GM19238 (cell line): ENCODE results near the gene R3HDM2.
A peak's percentile ranks its signal among the peaks of the same experiment; 100 is the strongest.

Source experiments
- DNase-seq: peaks from one replicate; pipeline ENCODE4 v3.0.0; 2011; ENCODE audit warnings: low spot score; ENCODE audit not compliant: insufficient read length

The R3HDM2 gene

DNA sequence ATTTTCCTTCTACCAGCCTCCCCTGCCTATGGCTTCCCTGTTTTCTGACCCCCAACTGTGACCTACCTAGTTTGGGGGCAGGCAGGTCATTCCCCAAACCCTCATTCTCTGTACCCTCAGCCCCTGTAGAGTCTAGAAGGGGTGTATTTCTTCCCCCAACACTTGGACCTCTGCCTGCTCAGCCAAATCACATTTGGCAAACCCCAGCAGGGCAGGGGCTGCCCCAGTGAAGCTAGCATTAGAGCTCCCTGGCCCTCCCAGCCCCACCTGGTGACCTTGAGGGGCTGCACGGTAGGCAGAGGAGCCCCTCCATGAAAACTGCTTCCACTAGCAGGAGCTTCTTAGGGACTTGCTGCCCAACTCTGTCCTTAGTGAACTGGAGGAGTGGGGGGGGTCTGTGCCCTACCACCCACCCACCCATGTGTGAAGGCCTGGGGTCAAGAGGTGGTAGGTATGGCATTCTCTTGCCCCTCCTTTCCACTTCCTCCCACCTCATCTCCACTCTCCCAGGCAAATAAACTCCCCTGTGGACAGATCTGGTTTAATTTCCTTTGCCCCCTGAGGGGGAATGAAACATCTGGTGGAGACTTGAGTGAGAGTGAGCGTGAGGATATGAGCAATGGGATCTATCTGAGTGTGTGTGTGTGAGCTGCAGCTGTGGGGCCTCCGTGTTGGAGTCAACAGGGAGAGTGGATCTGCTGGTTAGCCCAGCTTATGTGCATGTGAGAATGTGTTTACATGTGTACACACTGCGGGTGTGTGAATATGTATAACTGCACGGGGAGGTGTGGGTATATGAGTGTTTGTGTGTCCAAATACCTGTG, 212.6 kb downstream of the R3HDM2 start:
- no peak for DNase-seq

DNA sequence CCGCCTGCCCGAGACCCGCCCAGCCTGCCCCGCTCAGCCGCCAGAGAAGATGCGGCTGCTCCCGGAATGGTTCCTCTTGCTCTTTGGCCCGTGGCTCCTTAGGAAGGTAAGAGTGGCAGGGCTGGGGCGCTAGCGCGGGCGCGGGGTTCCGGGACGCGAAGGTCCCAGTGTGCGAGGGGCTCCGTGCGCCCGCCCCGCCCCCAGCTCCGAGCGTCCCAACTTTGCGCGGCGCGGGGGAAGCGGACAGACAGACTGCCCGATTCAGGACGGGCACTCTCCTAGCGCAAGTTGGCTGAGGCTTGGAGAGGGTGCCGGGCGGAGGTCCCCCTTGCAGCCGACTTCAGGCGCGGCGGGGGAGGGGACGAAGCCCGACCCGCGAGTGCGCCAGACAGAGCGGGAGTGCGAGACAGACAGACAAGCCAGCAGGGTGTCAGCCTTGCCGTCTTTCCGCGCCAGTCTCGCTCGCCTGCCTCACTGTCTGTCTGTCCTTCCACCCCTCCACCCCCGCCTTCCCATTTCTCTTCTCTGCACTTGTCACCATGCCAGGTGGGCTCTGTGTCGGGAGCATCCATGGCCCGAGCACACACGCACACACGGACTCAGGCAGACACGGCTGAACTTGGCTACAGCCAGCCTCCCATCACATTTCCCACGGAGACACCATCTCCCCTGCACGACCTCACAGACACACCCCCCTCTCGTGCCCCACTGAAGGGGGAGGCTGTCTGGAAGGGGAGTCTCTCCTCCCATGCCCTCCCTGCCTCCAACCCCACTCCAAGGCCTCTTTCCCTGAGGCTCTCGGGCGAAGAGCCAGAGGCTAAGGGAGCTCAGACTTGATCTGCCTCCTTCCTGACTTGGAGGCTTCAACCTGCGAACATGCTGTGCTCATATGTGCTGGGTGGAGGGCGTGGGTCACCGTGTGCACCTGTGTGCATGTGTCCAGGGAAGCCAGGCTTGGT, 213.6 kb downstream of the R3HDM2 start:
- DNase-seq: no peak

DNA sequence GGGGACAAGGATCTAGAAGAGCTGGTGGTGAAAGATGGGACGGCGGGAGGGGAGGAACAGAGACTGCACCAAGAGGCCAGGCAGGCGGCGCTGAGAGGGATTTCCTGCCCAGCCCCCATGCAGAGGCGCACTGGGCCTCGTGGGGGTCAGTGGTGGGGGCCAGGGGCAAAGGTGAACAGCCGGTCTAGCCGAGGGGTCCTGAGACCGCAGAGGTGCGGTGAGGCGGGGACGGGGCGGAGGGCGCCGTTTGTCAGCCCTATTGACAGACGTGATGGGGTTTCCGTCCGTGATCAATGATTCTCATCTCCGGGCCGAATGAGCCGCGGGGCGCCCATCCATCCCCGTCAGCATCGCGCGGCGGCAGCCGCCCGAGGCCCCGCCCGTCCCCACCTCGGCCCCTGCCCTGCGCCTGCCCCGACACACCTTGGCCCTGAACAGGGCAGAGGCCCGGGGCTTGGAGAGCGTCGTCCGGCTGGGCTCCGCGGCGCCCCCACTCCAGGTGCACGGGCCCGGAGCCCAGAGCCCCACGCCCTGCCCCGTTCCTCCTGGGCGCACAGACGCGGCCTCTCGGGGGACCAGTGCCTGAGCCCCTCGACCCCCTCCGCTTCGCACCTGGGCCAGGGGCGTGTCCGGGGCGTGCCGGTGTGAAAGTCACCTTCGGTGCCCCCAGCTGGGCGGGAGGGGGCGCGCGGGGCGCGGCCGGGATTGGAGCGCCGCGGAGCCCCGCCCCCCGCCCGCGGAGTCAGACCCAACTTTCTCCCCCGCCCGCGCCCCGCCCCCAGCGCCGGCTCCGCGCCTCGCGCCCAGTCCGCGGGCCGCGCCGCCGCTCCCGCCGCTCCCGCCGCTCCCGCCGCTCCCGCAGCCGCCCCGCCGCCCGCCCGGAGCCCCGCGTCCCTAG, 214.6 kb downstream of the R3HDM2 start, which contains the start of gene NXPH4:
Gene NXPH4, plus strand, starts transcription at position 781 of the 898 bp plus-strand sequence. CDS start 176 bp downstream, outside the sequence.
- DNase-seq: peak; percentile 71

DNA sequence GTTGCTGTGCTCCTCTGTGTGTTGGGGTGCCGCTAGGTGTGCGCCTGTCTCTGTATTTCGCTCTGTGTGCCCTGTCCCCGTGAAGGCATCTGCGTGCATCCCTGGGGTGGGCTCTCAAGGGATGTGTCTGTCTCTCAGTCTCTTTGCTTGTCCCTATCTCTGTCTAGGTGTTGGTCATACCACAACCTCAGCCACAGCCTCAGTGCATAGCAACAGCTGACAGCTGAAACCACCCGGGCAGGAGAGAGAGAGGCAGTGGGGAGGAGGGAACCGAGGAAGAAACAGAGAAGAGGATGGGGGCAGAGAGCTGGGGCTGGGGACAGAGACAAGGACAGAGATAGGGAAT, 215.2 kb downstream of the R3HDM2 start:
- peak; percentile 66 for DNase-seq

DNA sequence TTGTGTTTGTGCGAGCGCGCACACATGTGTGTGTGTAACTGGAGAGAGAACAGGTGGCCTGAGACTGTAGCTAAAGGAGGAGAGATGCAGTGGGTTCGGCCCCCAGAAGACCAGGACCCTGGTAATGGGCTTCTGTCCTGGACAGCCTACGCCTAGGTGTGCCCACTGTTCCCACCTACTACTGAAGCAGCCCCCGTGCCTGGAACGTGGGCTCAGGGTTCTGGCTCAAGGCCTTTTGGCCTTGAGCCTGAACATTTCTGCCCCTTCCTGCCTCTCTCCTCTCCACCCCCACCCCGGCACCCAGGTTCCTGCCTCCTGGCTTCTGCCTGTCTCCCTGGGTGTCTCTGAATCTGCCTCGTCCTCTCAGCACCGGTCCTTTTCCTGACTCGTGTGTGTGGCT, 215.8 kb downstream of the R3HDM2 start:
- no peak for DNase-seq

DNA sequence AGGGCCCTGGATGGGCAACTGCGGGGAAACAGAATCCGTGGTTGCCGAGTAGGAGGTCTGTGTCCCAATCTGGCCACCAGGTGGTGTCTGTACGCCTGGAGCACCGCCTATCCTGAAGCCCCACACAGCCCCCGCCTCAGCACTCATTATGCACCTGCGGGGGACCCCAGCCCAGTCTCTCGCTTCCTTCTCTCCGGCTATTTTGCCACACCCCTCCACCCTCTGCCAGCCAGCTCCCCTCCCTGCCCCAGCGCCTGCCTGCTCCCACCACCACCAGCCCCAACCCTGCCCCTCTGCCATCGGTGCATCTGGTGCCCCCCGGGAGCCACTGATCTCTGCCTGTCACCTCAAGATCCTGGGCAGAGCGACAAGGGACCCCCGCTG, 216.5 kb downstream of the R3HDM2 start:
- DNase-seq: peak; percentile 82

DNA sequence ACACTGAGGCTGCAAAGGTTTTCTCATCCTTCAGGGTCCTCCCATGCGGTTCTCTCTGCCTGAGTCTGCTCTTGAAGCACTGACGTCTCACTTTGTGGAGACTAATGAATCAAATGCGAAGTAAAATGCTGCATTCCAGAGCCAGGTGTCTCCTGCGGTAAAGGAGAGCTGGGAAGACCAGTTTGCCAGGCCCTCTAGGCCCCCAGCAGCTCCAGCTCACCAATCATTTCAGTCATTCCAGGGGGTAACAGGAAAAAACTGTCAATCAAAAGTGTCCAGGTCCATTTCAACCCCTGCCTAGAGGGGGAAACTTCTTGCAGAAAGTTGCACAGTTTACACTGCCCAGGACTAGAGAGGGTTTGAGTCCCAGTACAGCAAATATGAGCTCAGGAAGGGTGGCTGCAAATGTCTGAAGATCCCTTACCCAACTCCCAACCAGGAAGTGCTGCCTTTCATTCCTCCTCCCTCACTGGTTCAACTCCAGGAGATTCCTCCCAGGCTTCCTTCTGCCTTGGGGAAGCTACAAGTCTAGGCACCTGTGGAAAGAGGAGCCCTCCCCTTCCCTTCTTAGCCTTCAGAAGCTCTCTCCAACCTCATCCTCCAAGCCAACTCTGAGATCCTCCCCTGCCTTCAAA, 217.0 kb downstream of the R3HDM2 start:
- no peak for DNase-seq

DNA sequence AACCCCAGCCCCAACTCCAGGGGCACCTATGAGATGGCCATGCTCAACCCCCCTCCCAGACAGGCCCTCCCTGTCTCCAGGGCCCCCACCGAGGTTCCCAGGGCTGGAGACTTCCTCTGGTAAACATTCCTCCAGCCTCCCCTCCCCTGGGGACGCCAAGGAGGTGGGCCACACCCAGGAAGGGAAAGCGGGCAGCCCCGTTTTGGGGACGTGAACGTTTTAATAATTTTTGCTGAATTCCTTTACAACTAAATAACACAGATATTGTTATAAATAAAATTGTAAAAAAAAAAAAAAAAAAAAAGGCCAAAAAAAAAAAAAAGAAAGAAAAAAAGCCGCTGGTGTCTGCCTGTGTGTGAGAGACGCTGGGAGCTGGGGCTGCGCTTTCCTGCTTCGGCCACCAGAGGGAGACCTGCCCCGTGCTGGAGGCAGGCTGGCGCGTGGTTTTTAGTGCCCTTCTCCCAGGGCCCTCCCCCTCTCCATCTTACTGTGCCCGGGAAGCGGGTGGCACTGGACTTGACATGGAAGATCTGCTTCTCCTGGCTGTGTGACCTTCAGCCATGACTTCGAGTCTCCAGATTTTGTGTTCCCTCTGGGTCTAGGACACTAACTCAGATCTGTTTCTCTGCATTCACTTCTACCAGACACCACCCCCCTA, 217.7 kb downstream of the R3HDM2 start:
- peak; percentile 96 for DNase-seq

DNA sequence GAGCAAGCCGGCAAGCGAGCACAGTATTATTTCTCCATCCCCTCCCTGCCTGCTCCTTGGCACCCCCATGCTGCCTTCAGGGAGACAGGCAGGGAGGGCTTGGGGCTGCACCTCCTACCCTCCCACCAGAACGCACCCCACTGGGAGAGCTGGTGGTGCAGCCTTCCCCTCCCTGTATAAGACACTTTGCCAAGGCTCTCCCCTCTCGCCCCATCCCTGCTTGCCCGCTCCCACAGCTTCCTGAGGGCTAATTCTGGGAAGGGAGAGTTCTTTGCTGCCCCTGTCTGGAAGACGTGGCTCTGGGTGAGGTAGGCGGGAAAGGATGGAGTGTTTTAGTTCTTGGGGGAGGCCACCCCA, 218.2 kb downstream of the R3HDM2 start:
- DNase-seq: no peak

DNA sequence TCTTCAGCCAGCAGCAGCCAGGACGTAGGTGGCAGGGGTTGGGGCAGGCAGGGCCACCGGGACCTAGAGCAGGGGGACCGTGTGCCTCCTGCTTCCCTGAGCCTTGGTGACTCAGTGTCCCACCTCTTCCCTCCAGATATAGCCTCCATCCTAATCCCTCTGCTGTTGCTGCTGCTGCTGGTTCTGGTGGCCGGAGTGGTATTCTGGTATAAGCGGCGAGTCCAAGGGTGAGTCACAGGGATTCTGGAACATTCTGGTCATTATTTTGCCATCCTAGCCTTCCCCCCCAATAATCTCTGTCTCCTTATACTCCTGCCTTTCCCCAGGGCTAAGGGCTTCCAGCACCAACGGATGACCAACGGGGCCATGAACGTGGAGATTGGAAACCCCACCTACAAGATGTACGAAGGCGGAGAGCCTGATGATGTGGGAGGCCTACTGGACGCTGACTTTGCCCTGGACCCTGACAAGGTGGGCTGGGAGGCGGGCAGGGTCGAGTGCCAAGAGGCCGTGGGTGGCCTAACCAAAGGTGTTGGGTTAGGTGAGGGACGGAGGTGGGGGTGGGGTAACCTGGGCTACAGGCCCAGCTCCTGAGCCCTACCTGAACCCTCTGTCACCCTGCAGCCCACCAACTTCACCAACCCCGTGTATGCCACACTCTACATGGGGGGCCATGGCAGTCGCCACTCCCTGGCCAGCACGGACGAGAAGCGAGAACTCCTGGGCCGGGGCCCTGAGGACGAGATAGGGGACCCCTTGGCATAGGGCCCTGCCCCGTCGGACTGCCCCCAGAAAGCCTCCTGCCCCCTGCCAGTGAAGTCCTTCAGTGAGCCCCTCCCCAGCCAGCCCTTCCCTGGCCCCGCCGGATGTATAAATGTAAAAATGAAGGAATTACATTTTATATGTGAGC, 218.8 kb downstream of the R3HDM2 start:
- DNase-seq: no peak

DNA sequence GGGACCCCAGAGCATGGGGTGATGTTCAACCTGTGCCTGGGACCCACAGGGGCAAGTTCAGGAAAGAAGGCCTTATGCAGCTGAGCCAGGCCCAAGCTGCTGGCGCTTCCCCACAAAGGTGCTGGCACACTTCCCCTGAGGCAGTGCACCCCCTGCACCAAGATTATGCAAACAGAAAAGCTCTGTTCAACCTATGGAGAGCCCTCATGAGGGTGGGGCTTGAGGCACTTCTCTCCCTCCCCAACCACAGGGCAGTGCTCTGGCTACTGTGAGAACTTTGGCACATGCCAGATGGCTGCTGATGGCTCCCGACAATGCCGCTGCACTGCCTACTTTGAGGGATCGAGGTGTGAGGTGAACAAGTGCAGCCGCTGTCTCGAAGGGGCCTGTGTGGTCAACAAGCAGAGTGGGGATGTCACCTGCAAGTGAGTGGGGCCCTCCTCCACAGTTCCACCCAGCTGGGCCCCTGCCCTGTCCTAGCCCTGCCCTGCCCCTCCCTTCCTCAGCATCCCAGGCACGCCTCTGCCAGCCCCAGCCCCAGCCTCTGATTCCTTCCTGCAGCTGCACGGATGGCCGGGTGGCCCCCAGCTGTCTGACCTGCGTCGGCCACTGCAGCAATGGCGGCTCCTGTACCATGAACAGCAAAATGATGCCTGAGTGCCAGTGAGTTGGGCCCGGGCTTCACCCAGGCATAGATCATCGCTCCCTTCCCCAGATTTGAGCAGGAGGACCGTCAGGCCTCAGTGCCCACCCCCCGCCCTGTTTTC, 219.7 kb downstream of the R3HDM2 start:
- DNase-seq: no peak

DNA sequence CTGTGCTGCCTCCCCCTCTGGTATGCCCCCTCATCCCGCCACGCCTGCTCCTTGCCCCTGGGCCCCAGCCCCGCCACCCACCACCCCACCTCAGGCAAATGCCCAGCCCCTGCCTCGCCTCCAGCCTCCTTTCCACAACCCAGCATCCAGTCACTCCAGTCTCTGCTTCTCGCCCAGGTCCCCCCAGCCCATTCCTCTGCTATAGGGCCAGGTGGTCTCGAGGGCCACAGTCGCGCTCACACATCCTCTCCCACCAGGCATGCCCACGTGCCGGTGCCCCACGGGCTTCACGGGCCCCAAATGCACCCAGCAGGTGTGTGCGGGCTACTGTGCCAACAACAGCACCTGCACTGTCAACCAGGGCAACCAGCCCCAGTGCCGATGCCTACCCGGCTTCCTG, 220.4 kb downstream of the R3HDM2 start:
- DNase-seq: no peak

DNA sequence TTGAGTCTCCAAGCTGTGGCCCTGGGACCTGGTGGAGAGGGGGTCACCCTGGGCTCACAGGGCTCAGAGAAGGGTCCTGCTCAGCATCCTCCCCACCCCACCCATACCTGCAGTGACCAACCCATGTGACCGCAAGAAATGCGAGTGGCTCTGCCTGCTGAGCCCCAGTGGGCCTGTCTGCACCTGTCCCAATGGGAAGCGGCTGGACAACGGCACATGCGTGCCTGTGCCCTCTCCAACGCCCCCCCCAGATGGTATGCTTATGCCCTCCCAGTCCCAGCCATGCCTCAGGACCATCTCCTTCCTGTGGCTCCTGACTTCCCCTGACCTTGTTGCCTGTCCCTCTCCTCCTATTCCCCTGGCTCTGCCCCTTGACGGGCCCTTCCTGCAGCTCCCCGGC, 220.9 kb downstream of the R3HDM2 start:
- DNase-seq: no peak

DNA sequence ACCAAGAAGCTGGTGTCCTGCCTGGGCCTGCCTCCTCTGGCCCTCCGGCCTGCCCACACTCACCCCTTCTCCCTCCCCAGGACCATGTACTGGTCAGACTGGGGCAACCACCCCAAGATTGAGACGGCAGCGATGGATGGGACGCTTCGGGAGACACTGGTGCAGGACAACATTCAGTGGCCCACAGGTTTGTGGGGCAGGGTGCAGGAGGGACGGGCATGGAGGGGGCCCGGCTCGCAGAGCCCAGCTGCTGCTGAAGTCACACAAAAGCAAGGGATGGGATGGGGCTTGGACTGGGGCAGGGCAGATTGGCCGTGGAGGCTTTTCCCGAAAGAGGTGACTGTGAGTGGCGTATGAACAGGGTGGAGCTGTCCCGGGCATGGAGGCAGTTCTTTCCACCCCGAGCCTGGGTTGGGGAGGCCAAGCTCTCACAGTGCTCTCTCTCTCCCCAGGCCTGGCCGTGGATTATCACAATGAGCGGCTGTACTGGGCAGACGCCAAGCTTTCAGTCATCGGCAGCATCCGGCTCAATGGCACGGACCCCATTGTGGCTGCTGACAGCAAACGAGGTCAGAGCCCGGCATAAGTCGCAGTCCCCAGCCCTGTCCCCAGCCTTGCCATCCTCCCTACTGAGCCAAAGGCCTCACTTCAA, 222.1 kb downstream of the R3HDM2 start:
- DNase-seq: no peak

DNA sequence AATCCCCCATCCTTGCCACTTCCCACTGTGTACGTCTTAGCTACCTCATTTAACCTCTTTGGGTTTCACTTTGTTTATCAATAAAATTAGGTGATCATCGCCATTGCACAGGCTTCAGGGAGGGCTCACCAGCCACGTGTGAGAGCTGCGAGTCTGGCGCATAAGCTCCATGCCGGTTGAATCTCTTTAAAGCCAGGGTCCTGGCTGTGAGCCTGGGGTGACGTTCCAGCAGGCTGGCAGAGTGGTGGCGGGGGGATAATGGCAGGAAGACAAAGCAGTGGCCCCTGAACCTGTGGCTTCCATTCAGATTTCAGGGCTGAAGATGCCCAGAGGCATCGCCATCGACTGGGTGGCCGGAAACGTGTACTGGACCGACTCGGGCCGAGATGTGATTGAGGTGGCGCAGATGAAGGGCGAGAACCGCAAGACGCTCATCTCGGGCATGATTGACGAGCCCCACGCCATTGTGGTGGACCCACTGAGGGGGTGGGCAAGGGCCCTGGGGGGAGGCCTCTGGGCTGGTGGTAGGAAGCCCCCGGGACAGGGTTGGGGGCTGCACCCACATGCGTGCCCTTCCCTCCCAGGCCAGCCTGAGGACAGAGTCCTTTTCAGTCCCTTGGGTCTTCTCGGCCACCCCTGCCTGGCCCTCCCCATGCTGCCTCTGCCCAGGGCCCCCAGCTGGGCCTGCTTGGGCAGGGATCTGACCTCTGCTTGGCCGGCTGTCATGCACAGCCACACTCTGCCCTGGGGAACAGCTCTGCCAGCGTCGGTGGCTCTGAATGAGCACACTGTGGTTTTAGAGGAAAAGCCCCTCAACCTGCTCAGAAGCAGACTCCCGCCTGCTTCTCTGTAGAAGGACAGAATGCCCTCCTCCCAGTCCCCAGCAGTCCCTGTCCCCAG, 222.9 kb downstream of the R3HDM2 start:
- no peak for DNase-seq

DNA sequence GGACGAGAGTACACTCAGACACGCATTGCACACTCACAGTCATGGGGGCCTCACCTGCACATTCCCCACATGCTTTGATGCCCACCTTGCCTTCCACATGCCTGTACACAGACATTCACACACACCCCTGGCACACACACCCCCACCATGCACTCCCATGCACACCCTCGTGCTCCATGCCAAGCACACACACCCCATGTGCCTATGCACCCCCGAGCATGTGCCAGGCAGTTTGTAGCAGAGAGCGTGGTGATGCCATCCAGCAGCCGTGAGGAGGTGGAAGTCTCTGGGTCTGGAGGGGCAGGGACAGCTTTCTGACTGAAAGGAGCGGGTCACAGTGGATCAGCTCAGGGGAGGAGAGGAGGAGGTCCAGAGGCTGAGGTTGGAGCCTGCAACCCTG, 224.9 kb downstream of the R3HDM2 start:
- DNase-seq: no peak

DNA sequence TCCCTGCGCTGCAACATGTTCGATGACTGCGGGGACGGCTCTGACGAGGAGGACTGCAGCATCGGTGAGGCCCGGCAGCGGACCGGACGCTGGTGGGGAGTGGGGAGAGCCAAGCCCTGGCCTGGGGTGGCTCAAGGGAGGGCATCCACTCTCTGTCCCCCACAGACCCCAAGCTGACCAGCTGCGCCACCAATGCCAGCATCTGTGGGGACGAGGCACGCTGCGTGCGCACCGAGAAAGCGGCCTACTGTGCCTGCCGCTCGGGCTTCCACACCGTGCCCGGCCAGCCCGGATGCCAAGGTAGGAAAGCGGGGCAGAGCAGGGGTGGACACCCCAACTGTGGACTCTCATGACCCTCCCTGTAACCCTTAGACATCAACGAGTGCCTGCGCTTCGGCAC, 225.7 kb downstream of the R3HDM2 start:
- DNase-seq: no peak
